ENCODE data around the gene ARHGAP6.

ARHGAP6 gene

GRCh38 chrX:11321986-11322385, 343.7 kb downstream of the ARHGAP6 start:
- H3K4me1 ChIP-seq (ENCODE audit: insufficient read depth, insufficient read length) = no peaks in the 10 kb centered on the region
- DNase-seq (ENCODE audit: low read depth, low spot score) = no peak
- H3K36me3 ChIP-seq (ENCODE audit: insufficient read depth, insufficient read length, low read length) = no peaks in the 10 kb centered on the region
- H3K4me3 ChIP-seq (ENCODE audit: insufficient read length, low read depth) = no peak overlapping the region
- no peaks in the 10 kb centered on the region for H3K9me3 ChIP-seq (ENCODE audit: insufficient read depth, low read length)
- H3K27me3 ChIP-seq (ENCODE audit: insufficient read depth, insufficient read length) = no peaks in the 10 kb centered on the region
- no peak overlapping the region for H3K9ac ChIP-seq (ENCODE audit: insufficient read length, low read depth)
- TF ChIP-seq SUZ12 (IDR thresholded peaks at IDR 0.05; ENCODE audit: extremely low read depth, insufficient read depth, insufficient read length) (no peak), ZNF274 (IDR thresholded peaks at IDR 0.05; ENCODE audit: low read depth, low read length) (no peak), YY1 (IDR thresholded peaks at IDR 0.05; ENCODE audit: insufficient read depth, insufficient read length) (no peak)

GRCh38 chrX:11319806-11320520, 345.8 kb downstream of the ARHGAP6 start:
- Histone ChIP-seq H3K36me3 (ENCODE audit: insufficient read depth, insufficient read length, low read length) (no peaks in the 10 kb centered on the region), H3K9ac (ENCODE audit: insufficient read length, low read depth) (no peak overlapping the region), H3K4me1 (ENCODE audit: insufficient read depth, insufficient read length) (no peaks in the 10 kb centered on the region), H3K4me3 (ENCODE audit: insufficient read length, low read depth) (no peak overlapping the region), H3K9me3 (ENCODE audit: insufficient read depth, low read length) (no peaks in the 10 kb centered on the region), H3K27me3 (ENCODE audit: insufficient read depth, insufficient read length) (no peaks in the 10 kb centered on the region)
- DNase-seq (ENCODE audit: low read depth, low spot score) = no peak
- TF ChIP-seq ZNF274 (IDR thresholded peaks at IDR 0.05; ENCODE audit: low read depth, low read length) = no peak
- TF ChIP-seq SUZ12 (IDR thresholded peaks at IDR 0.05; ENCODE audit: extremely low read depth, insufficient read depth, insufficient read length) = no peak

GRCh38 chrX:11311706-11312105, 354.0 kb downstream of the ARHGAP6 start:
- Histone ChIP-seq H3K9ac (ENCODE audit: insufficient read length, low read depth) (no peak overlapping the region), H3K4me3 (ENCODE audit: insufficient read length, low read depth) (no peak overlapping the region), H3K9me3 (ENCODE audit: insufficient read depth, low read length) (no peaks in the 10 kb centered on the region), H3K4me1 (ENCODE audit: insufficient read depth, insufficient read length) (no peaks in the 10 kb centered on the region), H3K27me3 (ENCODE audit: insufficient read depth, insufficient read length) (no peaks in the 10 kb centered on the region), H3K36me3 (ENCODE audit: insufficient read depth, insufficient read length, low read length) (no peaks in the 10 kb centered on the region)
- no peak for DNase-seq (ENCODE audit: low read depth, low spot score)
- TF ChIP-seq YY1 (IDR thresholded peaks at IDR 0.05; ENCODE audit: insufficient read depth, insufficient read length) = no peak

- TF ChIP-seq ZNF274 (IDR thresholded peaks at IDR 0.05; ENCODE audit: low read depth, low read length) = no peak
- TF ChIP-seq YY1 (IDR thresholded peaks at IDR 0.05; ENCODE audit: insufficient read depth, insufficient read length) = no peak
- no peak for TF ChIP-seq SUZ12 (IDR thresholded peaks at IDR 0.05; ENCODE audit: extremely low read depth, insufficient read depth, insufficient read length)
- H3K27me3 ChIP-seq (ENCODE audit: insufficient read depth, insufficient read length) = no peaks in the 10 kb centered on the region
- no peaks in the 10 kb centered on the region for H3K9me3 ChIP-seq (ENCODE audit: insufficient read depth, low read length)
- H3K36me3 ChIP-seq (ENCODE audit: insufficient read depth, insufficient read length, low read length) = no peaks in the 10 kb centered on the region
- DNase-seq (ENCODE audit: low read depth, low spot score) = no peak
- no peaks in the 10 kb centered on the region for H3K4me1 ChIP-seq (ENCODE audit: insufficient read depth, insufficient read length)
- H3K4me3 ChIP-seq (ENCODE audit: insufficient read length, low read depth) = no peak overlapping the region
- H3K9ac ChIP-seq (ENCODE audit: insufficient read length, low read depth) = no peak overlapping the region
Observed at GRCh38 chrX:11309220-11309619, 356.5 kb downstream of the ARHGAP6 start.

GRCh38 chrX:11305641-11306040, 360.1 kb downstream of the ARHGAP6 start:
- H3K9ac ChIP-seq (ENCODE audit: insufficient read length, low read depth) = no peak overlapping the region
- TF ChIP-seq YY1 (IDR thresholded peaks at IDR 0.05; ENCODE audit: insufficient read depth, insufficient read length) = no peak
- no peak for TF ChIP-seq SUZ12 (IDR thresholded peaks at IDR 0.05; ENCODE audit: extremely low read depth, insufficient read depth, insufficient read length)
- TF ChIP-seq ZNF274 (IDR thresholded peaks at IDR 0.05; ENCODE audit: low read depth, low read length) = no peak
- no peaks in the 10 kb centered on the region for H3K36me3 ChIP-seq (ENCODE audit: insufficient read depth, insufficient read length, low read length)
- H3K4me3 ChIP-seq (ENCODE audit: insufficient read length, low read depth) = no peak overlapping the region
- no peaks in the 10 kb centered on the region for H3K4me1 ChIP-seq (ENCODE audit: insufficient read depth, insufficient read length)
- no peaks in the 10 kb centered on the region for H3K27me3 ChIP-seq (ENCODE audit: insufficient read depth, insufficient read length)
- no peaks in the 10 kb centered on the region for H3K9me3 ChIP-seq (ENCODE audit: insufficient read depth, low read length)
- DNase-seq (ENCODE audit: low read depth, low spot score) = no peak

GRCh38 chrX:11304829-11305228, 360.9 kb downstream of the ARHGAP6 start:
- DNase-seq (ENCODE audit: low read depth, low spot score) = peak; percentile 47
- Histone ChIP-seq H3K4me3 (ENCODE audit: insufficient read length, low read depth) (no peak overlapping the region), H3K36me3 (ENCODE audit: insufficient read depth, insufficient read length, low read length) (no peaks in the 10 kb centered on the region), H3K9ac (ENCODE audit: insufficient read length, low read depth) (no peak overlapping the region), H3K9me3 (ENCODE audit: insufficient read depth, low read length) (no peaks in the 10 kb centered on the region), H3K4me1 (ENCODE audit: insufficient read depth, insufficient read length) (no peaks in the 10 kb centered on the region), H3K27me3 (ENCODE audit: insufficient read depth, insufficient read length) (no peaks in the 10 kb centered on the region)
- TF ChIP-seq SUZ12 (IDR thresholded peaks at IDR 0.05; ENCODE audit: extremely low read depth, insufficient read depth, insufficient read length) = no peak
- no peak for TF ChIP-seq YY1 (IDR thresholded peaks at IDR 0.05; ENCODE audit: insufficient read depth, insufficient read length)
- TF ChIP-seq ZNF274 (IDR thresholded peaks at IDR 0.05; ENCODE audit: low read depth, low read length) = no peak

- H3K9ac ChIP-seq (ENCODE audit: insufficient read length, low read depth) = no peak overlapping the region
- no peaks in the 10 kb centered on the region for H3K36me3 ChIP-seq (ENCODE audit: insufficient read depth, insufficient read length, low read length)
- no peak overlapping the region for H3K4me3 ChIP-seq (ENCODE audit: insufficient read length, low read depth)
- H3K4me1 ChIP-seq (ENCODE audit: insufficient read depth, insufficient read length) = no peaks in the 10 kb centered on the region
- TF ChIP-seq SUZ12 (IDR thresholded peaks at IDR 0.05; ENCODE audit: extremely low read depth, insufficient read depth, insufficient read length) = no peak
- no peak for TF ChIP-seq YY1 (IDR thresholded peaks at IDR 0.05; ENCODE audit: insufficient read depth, insufficient read length)
- no peak for TF ChIP-seq ZNF274 (IDR thresholded peaks at IDR 0.05; ENCODE audit: low read depth, low read length)
- DNase-seq (ENCODE audit: low read depth, low spot score) = no peak
- H3K9me3 ChIP-seq (ENCODE audit: insufficient read depth, low read length) = no peaks in the 10 kb centered on the region
- no peaks in the 10 kb centered on the region for H3K27me3 ChIP-seq (ENCODE audit: insufficient read depth, insufficient read length)
Observed at GRCh38 chrX:11298600-11298999, 367.1 kb downstream of the ARHGAP6 start.
